OCI-LY1 (cell line): ENCODE measurements around the gene SLC47A2.

Experiments
- H2AFZ ChIP-seq: fragments of 200-600 bp; sonication (generic), shearing (Covaris generic); 2 replicates; pipeline ENCODE4 v1.6.0; 2014; ENCODE audit warnings: antibody characterized with exemption, mild to moderate bottlenecking, low read length
- H3F3A ChIP-seq: fragments of 200-600 bp; sonication (generic), shearing (Covaris generic); 2 replicates; pipeline ENCODE4 v1.6.0; 2014; ENCODE audit warnings: mild to moderate bottlenecking, antibody characterized with exemption, low read length, moderate library complexity; ENCODE audit not compliant: insufficient read depth
- H3K27ac ChIP-seq: fragments of 200-600 bp; sonication (generic); 2 replicates; pipeline ENCODE4 v1.5.1; 2014; ENCODE audit warnings: low read length, mixed run types, mild to moderate bottlenecking, low read depth; ENCODE audit not compliant: poor library complexity, severe bottlenecking
- H3K27me3 ChIP-seq: fragments of 200-600 bp; sonication (generic); 2 replicates; pipeline ENCODE4 v1.6.0; 2014; ENCODE audit warnings: antibody characterized with exemption, mild to moderate bottlenecking, low read length, moderate library complexity; ENCODE audit not compliant: insufficient read depth
- H3K36me3 ChIP-seq: fragments of 200-600 bp; sonication (generic); 2 replicates; pipeline ENCODE4 v1.6.1; 2014; ENCODE audit warnings: mild to moderate bottlenecking, antibody characterized with exemption, low read length, moderate library complexity, mixed read lengths; ENCODE audit not compliant: insufficient read depth
- H3K4me1 ChIP-seq: fragments of 200-600 bp; sonication (generic); 2 replicates; pipeline ENCODE4 v1.5.1; 2014; ENCODE audit warnings: mild to moderate bottlenecking, low read length, moderate library complexity; ENCODE audit not compliant: insufficient read depth, severe bottlenecking
- H3K4me2 ChIP-seq: fragments of 200-600 bp; sonication (generic), shearing (Covaris generic); 2 replicates; pipeline ENCODE4 v1.6.1; 2014; ENCODE audit warnings: low read length
- H3K4me3 ChIP-seq: fragments of 200-600 bp; sonication (generic); 2 replicates; pipeline ENCODE4 v1.5.1; 2014; ENCODE audit warnings: low read length, low read depth, mild to moderate bottlenecking, mixed read lengths; ENCODE audit not compliant: poor library complexity, severe bottlenecking
- H3K79me2 ChIP-seq: fragments of 200-600 bp; shearing (Covaris generic); 2 replicates; pipeline ENCODE4 v1.6.1; 2016; ENCODE audit warnings: mixed run types, low read length, mixed read lengths; ENCODE audit not compliant: insufficient read depth
- H3K9ac ChIP-seq: fragments of 200-600 bp; sonication (generic), shearing (Covaris generic); 2 replicates; pipeline ENCODE4 v1.6.1; 2014; ENCODE audit warnings: mild to moderate bottlenecking, low read length, mixed read lengths
- H3K9me2 ChIP-seq: fragments of 200-600 bp; sonication (generic), shearing (Covaris generic); 2 replicates; pipeline ENCODE4 v1.6.1; 2014; ENCODE audit warnings: low read depth, mild to moderate bottlenecking, low read length, mixed read lengths
- H3K9me3 ChIP-seq: fragments of 200-600 bp; shearing (Covaris generic); 2 replicates; pipeline ENCODE4 v1.6.1; 2014; ENCODE audit warnings: low read length, mixed read lengths
- H4K20me1 ChIP-seq: fragments of 200-600 bp; sonication (generic), shearing (Covaris generic); 2 replicates; pipeline ENCODE4 v1.6.0; 2016; ENCODE audit warnings: mild to moderate bottlenecking, low read length; ENCODE audit not compliant: insufficient read depth
- EZH2 ChIP-seq: fragments of 200-600 bp; sonication (generic), shearing (Covaris generic); IDR thresholded peaks from 2 replicates; pipeline ENCODE4 v1.8.0; 2017; ENCODE audit warnings: borderline replicate concordance, mixed run types, mild to moderate bottlenecking, antibody characterized with exemption, low read length, moderate library complexity, mixed read lengths
- TF ChIP-seq, protein P1 (sequence below): fragments of 200-600 bp; sonication (generic), shearing (Covaris generic); IDR thresholded peaks from 2 replicates; pipeline ENCODE4 v1.5.1; 2017; ENCODE audit warnings: mild to moderate bottlenecking, antibody characterized with exemption, low read length, moderate library complexity, mixed read lengths

Gene SLC47A2

DNA sequence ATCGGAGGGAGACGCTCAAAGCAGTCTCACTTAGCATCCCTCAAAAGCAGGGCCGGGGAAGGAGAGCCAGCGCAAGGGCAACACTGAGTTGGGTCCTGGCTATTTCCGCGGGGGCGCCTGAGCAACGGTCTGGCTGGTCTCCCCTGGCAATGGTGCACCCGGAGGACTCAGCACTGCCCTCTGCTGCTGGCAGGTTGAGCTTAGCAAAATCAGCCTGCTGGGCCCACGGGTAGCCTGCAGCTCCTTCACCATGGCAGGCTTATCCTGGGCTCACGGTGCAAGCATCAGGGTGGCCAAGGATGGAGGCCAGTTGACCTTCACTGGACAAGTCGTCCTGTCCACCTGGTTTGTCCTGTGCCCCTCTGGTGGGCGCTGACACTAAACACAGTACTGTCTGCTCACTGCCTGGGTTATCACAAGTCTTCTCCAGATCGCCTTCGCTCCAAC, 46.2 kb upstream of the SLC47A2 start:
- no peaks in the 10 kb centered on the region for H3K36me3 ChIP-seq
- no peak overlapping the region for H2AFZ ChIP-seq
- H3K4me2 ChIP-seq: no peak overlapping the region
- no peak overlapping the region for H3K4me3 ChIP-seq
- no peaks in the 10 kb centered on the region for H3K9me2 ChIP-seq
- H4K20me1 ChIP-seq: no peaks in the 10 kb centered on the region
- H3K9me3 ChIP-seq: no peaks in the 10 kb centered on the region
- H3F3A ChIP-seq: no peaks in the 10 kb centered on the region
- H3K9ac ChIP-seq: no peak overlapping the region
- no peaks in the 10 kb centered on the region for H3K79me2 ChIP-seq
- H3K27ac ChIP-seq: no peak overlapping the region
- no peaks in the 10 kb centered on the region for H3K27me3 ChIP-seq
- TF ChIP-seq, protein P1, sequence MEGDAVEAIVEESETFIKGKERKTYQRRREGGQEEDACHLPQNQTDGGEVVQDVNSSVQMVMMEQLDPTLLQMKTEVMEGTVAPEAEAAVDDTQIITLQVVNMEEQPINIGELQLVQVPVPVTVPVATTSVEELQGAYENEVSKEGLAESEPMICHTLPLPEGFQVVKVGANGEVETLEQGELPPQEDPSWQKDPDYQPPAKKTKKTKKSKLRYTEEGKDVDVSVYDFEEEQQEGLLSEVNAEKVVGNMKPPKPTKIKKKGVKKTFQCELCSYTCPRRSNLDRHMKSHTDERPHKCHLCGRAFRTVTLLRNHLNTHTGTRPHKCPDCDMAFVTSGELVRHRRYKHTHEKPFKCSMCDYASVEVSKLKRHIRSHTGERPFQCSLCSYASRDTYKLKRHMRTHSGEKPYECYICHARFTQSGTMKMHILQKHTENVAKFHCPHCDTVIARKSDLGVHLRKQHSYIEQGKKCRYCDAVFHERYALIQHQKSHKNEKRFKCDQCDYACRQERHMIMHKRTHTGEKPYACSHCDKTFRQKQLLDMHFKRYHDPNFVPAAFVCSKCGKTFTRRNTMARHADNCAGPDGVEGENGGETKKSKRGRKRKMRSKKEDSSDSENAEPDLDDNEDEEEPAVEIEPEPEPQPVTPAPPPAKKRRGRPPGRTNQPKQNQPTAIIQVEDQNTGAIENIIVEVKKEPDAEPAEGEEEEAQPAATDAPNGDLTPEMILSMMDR: peak; percentile 56
- no peak for TF ChIP-seq EZH2
- H3K4me1 ChIP-seq: no peaks in the 10 kb centered on the region

DNA sequence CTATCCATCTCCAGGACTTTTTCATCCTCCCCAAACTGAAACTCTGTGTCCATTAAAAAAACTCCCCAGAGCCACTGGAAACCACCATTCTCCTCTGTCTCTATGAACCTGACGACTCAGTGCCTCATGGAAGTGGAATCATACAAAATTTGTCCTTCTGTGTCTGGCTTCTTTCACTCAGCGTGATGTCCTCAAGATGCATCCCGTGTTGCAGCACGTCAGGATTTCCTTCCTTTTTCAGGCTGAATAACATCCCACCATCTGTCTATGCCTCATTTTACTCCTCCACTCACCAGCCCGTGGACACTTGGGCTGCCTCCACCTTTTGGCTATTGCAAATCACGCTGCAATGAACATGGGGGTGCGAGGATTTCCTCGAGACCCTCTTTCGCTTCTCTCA, 44.4 kb upstream of the SLC47A2 start:
- no peaks in the 10 kb centered on the region for H3F3A ChIP-seq
- H3K79me2 ChIP-seq: no peaks in the 10 kb centered on the region
- TF ChIP-seq EZH2: no peak
- TF ChIP-seq, protein P1: no peak
- no peaks in the 10 kb centered on the region for H3K36me3 ChIP-seq
- no peaks in the 10 kb centered on the region for H3K4me1 ChIP-seq
- no peaks in the 10 kb centered on the region for H3K9me2 ChIP-seq
- no peak overlapping the region for H3K9ac ChIP-seq
- H4K20me1 ChIP-seq: no peaks in the 10 kb centered on the region
- H3K4me3 ChIP-seq: no peak overlapping the region
- H3K27me3 ChIP-seq: no peaks in the 10 kb centered on the region
- no peak overlapping the region for H2AFZ ChIP-seq
- H3K4me2 ChIP-seq: no peak overlapping the region
- no peaks in the 10 kb centered on the region for H3K9me3 ChIP-seq
- H3K27ac ChIP-seq: no peak overlapping the region

DNA sequence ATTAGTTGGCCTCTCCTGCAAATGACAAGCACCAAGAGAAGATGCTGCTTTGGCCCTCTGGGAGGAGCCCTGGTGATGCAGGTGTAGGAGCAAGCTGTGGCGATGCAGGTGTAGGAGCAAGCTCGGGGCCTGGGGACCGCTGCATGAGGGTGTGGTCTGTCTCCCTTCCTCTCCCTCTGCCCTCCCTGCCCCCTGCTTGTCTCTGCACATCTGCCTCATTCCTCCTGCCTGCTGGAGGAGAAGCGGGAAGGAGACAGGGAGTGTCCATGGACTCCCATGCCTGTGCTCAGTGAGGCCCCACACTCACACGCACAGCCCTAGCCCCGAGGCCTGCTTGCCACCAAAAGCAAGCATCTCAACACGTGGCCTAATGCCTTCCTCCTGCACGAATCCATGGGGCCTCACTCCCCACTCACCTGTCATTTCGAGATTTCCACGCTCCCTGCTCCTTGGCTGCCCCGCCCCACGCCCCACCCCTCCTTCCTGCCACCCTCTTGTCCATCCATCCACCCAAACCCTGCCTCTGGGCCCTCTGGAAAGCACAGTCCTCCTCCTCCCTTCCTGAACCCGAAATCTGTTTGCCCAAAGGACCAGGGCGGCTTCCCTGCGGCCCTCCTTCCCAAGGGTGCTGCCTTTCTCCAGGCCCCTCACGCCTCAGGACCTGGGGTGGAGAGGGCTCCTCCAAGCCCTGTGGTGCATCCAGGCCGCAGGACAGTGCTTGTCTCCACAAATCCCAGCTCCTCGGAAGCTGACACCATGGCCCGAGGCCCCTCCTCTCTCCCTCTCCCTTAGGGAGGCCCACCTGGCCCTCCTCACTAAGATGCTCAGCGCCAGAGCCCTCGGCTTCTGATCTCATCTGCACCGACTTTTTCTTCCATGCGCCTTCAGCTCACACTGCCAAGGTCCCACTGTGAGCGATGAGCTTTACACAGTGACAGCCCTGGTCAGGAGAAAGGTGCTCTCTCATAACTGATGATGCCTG, 43.5 kb upstream of the SLC47A2 start:
- Histone ChIP-seq H3K4me3 (no peak overlapping the region), H2AFZ (no peak overlapping the region), H3K27ac (no peak overlapping the region), H3K36me3 (no peaks in the 10 kb centered on the region), H3F3A (no peaks in the 10 kb centered on the region), H3K9me3 (no peaks in the 10 kb centered on the region), H4K20me1 (no peaks in the 10 kb centered on the region), H3K4me2 (no peak overlapping the region), H3K4me1 (peaks cover 2% of the 10 kb centered on the region), H3K27me3 (no peaks in the 10 kb centered on the region), H3K9ac (no peak overlapping the region), H3K9me2 (no peaks in the 10 kb centered on the region), H3K79me2 (no peaks in the 10 kb centered on the region)
- no peak for TF ChIP-seq EZH2
- TF ChIP-seq, protein P1: no peak
